Measurements from ENCODE around the gene KATNIP.

KATNIP gene

GRCh38 chr16:27588057-27588456 is 38.1 kb downstream of the KATNIP start:
- no peak for DNase-seq

DNA sequence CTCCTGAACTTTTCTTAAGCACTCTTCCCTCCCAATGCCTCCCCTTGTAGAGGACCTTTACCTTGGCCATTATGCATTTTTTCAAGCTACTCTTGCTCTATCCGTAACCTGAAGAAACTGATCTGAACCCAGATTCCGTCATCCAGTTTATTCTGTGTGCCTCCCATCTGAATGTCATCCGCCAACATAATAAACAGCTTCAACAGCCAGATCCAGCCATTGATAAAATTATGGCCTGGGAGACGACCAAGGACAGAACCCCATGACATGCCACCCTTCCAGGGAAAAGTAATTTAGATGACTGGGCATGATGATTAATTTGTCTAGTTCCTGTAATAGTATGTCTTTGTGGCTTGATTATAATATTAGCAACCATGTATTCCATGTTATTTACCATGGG is 41.9 kb downstream of the KATNIP start:
- no peak for DNase-seq

DNA sequence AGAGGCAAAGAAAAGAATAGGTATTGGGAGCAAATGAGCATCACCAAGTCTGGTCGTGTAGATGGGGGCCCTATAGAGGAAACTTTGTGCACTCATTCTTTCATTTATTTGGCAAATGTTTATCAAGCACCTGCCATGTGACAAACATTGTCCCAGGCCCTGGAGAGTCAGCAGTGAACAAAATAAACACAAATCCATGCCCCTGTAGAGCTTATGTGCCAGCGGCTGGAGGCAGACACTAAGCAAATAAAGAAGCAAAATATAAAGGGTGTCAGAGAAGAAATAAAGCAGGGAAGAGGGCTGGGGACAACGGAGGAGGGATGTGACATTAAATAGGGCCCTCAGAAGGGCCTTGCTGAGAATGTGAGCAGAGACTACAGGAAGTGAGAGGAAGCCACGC is 45.5 kb downstream of the KATNIP start:
- no peak for DNase-seq

GRCh38 chr16:27595993-27596392 is 46.0 kb downstream of the KATNIP start:
- DNase-seq: no peak

DNA sequence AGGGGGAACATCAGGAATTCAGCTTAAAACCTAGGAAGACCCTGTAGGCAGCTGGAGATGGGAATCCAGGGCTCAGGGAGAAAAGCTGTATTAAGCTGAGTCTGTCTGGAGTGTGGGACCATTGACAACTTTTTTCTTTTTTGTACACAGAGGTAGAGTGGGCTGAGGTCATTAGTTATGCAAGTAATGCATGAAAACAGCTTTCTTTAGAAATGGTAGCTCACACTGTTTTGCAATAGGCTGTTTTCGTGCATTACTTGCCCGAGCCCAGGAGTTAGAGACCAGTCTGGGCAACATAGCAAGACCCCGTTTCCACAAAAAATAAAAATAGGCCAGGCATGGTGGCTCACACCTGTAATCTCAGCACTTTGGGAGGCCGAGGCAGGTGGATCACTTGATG is 46.5 kb downstream of the KATNIP start:
- no peak for DNase-seq

DNA sequence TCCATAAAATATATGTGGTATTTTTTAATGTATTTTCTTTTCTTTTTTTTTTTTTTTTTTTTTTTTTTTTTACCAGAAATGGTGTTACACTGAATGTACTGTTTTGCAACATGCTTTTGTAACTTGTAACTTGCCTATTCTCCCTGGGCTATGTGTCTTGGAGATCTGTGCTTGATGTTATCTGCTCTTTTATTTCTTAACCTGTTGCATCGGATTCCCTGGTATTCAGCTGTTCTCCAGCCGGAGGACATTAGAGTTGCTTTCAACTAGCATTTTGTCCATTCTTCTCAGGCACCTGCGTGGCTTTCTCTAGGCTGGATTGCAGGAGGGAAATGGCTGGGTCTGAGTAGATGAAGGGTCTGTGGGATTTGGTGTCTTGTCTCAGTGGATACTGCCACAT is 47.4 kb downstream of the KATNIP start:
- DNase-seq: no peak

DNA sequence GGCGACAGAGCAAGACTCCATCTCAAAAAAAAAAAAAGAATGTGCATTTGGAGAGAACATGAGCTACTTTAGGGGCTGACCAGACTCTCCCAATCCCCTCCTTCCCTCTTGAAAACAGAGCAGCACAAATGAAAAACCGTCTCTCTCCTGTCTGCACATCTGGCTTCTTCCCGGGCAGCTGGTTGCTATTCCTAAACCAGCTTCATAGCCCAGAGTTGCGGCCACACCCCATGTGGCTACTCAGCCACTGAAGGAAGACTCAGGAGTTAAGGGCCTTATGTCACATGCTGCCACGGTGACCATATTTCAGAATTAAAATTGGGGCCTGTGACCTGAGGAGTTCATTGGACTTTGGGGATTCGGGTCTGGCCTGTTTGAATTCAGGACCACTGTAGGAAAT is 48.3 kb downstream of the KATNIP start:
- no peak for DNase-seq

DNA sequence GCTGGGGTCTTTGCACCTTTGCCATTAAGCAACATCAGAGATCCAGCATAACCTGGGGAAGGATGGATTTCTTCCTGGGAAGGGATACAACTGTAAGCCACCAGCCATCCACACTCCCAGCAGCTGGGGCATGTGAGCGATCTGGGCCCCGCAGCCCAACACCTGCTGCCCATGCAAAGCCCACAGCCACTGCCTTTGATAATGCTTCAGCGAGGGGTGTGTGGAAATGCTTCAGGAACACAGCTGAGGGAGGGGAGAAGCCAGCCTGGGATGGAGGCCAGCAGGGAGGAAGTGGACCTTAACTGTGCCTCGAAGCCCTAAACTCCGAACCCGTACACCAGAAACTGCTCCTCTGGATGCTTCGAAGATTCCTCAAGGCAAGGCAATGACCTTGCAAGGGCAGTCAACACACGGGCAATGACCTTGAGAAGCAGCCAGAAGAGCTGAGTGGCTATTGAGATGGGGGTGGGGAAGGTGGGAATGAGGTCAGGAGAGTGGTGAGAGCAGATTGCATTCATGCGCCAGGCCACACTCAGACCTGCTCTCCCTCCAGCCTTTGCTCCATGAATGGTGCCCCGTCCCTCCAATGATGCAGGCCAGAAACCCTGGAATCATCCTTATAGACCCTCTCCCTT is 49.1 kb downstream of the KATNIP start:
- no peak for DNase-seq

- DNase-seq: no peak
Observed at GRCh38 chr16:27599606-27600005, 49.7 kb downstream of the KATNIP start.
